WTC11 (cell line): ENCODE data around the gene TMEM260. TPM values are rescaled to one million over a fixed set of nuclear protein-coding genes. Genes with fewer than 3 reads are reported as not detected.

Experiments
- CBFB ChIP-seq: sonication (generic); formaldehyde crosslinking; IDR thresholded peaks from 2 replicates; pipeline ENCODE4 v1.8.1; 2022; ENCODE audit warnings: mild to moderate bottlenecking, low read depth, missing genetic modification reagents
- CDX4 ChIP-seq: fragments of 250-450 bp; sonication (Bioruptor Pico); IDR thresholded peaks from 2 replicates; pipeline ENCODE4 v1.9.0; 2021; ENCODE audit warnings: moderate library complexity, mild to moderate bottlenecking, inconsistent platforms, borderline replicate concordance
- CREM ChIP-seq: sonication (generic); formaldehyde crosslinking; IDR thresholded peaks from 2 replicates; pipeline ENCODE4 v1.8.1; 2022; ENCODE audit warnings: mild to moderate bottlenecking, missing genetic modification reagents, moderate library complexity
- ERG ChIP-seq: fragments of 250-450 bp; sonication (Bioruptor Pico); IDR thresholded peaks from 2 replicates; pipeline ENCODE4 v1.8.0; 2021; ENCODE audit warnings: mild to moderate bottlenecking
- FOXJ3 ChIP-seq: sonication (generic); formaldehyde crosslinking; IDR thresholded peaks from 2 replicates; pipeline ENCODE4 v1.9.0; 2021; ENCODE audit warnings: missing genetic modification reagents, mild to moderate bottlenecking, borderline replicate concordance
- KAT7 ChIP-seq: sonication (generic); formaldehyde crosslinking; IDR thresholded peaks from 2 replicates; pipeline ENCODE4 v1.8.1; 2023; ENCODE audit warnings: missing genetic modification reagents, mild to moderate bottlenecking, borderline replicate concordance
- MXD4 ChIP-seq: fragments of 250-450 bp; sonication (Bioruptor Pico); IDR thresholded peaks from 2 replicates; pipeline ENCODE4 v1.8.0; 2021; ENCODE audit warnings: mild to moderate bottlenecking, moderate library complexity, borderline replicate concordance
- NR3C1 ChIP-seq: sonication (generic); formaldehyde crosslinking; conservative IDR thresholded peaks from 2 replicates; pipeline ENCODE4 v1.8.1; 2023; ENCODE audit warnings: low read depth, mild to moderate bottlenecking, missing genetic modification reagents
- PREB ChIP-seq: sonication (generic); formaldehyde crosslinking; IDR thresholded peaks from 2 replicates; pipeline ENCODE4 v1.8.1; 2022; ENCODE audit warnings: mild to moderate bottlenecking, missing genetic modification reagents, moderate library complexity, borderline replicate concordance
- SMAD3 ChIP-seq: sonication (generic); formaldehyde crosslinking; IDR thresholded peaks from 2 replicates; pipeline ENCODE4 v1.8.0; 2022; ENCODE audit warnings: missing genetic modification reagents, mild to moderate bottlenecking, borderline replicate concordance
- STAT6 ChIP-seq: sonication (generic); formaldehyde crosslinking; conservative IDR thresholded peaks from 2 replicates; pipeline ENCODE4 v1.8.1; 2023; ENCODE audit warnings: mild to moderate bottlenecking, low read depth, missing genetic modification reagents, moderate library complexity
- TCF7 ChIP-seq: sonication (generic); formaldehyde crosslinking; IDR thresholded peaks from 2 replicates; pipeline ENCODE4 v1.8.0; 2022; ENCODE audit warnings: mild to moderate bottlenecking, low read depth, missing genetic modification reagents, moderate library complexity
- TEAD4 ChIP-seq: sonication (generic); formaldehyde crosslinking; IDR thresholded peaks from 2 replicates; pipeline ENCODE4 v1.8.0; 2022; ENCODE audit warnings: mild to moderate bottlenecking, missing genetic modification reagents
- TP53 ChIP-seq: sonication (generic); formaldehyde crosslinking; IDR thresholded peaks from 2 replicates; pipeline ENCODE4 v1.8.1; 2023; ENCODE audit warnings: mild to moderate bottlenecking, missing genetic modification reagents
- ZBTB21 ChIP-seq: sonication (generic); formaldehyde crosslinking; IDR thresholded peaks from 2 replicates; pipeline ENCODE4 v1.8.1; 2023; ENCODE audit warnings: mild to moderate bottlenecking, missing genetic modification reagents, borderline replicate concordance
- ZBTB43 ChIP-seq: sonication (generic); formaldehyde crosslinking; IDR thresholded peaks from 2 replicates; pipeline ENCODE4 v1.8.1; 2023; ENCODE audit warnings: mild to moderate bottlenecking, missing genetic modification reagents
- ZNF138 ChIP-seq: sonication (generic); formaldehyde crosslinking; conservative IDR thresholded peaks from 2 replicates; pipeline ENCODE4 v1.8.1; 2022; ENCODE audit warnings: mild to moderate bottlenecking, moderate library complexity, missing genetic modification reagents
- ZNF232 ChIP-seq: sonication (generic); formaldehyde crosslinking; IDR thresholded peaks from 2 replicates; pipeline ENCODE4 v1.8.0; 2022; ENCODE audit warnings: mild to moderate bottlenecking, missing genetic modification reagents
- ZNF423 ChIP-seq: fragments of 250-450 bp; sonication (Bioruptor Pico); IDR thresholded peaks from 2 replicates; pipeline ENCODE4 v2.1.2; 2022; ENCODE audit warnings: mild to moderate bottlenecking, moderate library complexity
- ZNF512 ChIP-seq: sonication (generic); formaldehyde crosslinking; IDR thresholded peaks from 2 replicates; pipeline ENCODE4 v1.8.1; 2022; ENCODE audit warnings: missing genetic modification reagents, borderline replicate concordance
- ZNF532 ChIP-seq: fragments of 250-450 bp; sonication (Bioruptor Pico); IDR thresholded peaks from 2 replicates; pipeline ENCODE4 v1.9.0; 2021; ENCODE audit warnings: mild to moderate bottlenecking, borderline replicate concordance
- total RNA-seq: library from RNA; stranded (reverse); gene quantifications from 3 replicates; pipeline ENCODE4 v1.2.3, GENCODE V29; 2021
- TF ChIP-seq, protein P1 (sequence below): sonication (generic); formaldehyde crosslinking; IDR thresholded peaks from 2 replicates; pipeline ENCODE4 v1.8.0; 2022; ENCODE audit warnings: mild to moderate bottlenecking, missing genetic modification reagents
- TF ChIP-seq, protein P2 (sequence below): sonication (generic); formaldehyde crosslinking; IDR thresholded peaks from 2 replicates; pipeline ENCODE4 v1.8.1; 2023; ENCODE audit warnings: mild to moderate bottlenecking, missing genetic modification reagents, moderate library complexity

The TMEM260 gene
- total RNA-seq, 1 experiment from 2014 or later, result 17.9 TPM

GRCh38 chr14:56579345-56580220 is at the start of gene TMEM260 (continued):
- TF ChIP-seq STAT6 (CRISPR knock-in tag) (no peak; the same call in 1 of the 2 replicates), CDX4 (CRISPR knock-in tag) (no peak), TCF7 (CRISPR knock-in tag) (no peak), TEAD4 (CRISPR knock-in tag) (no peak), ERG (CRISPR knock-in tag) (no peak), ZNF512 (CRISPR knock-in tag) (no peak), NR3C1 (CRISPR knock-in tag) (no peak), MXD4 (no peak), ZBTB43 (no peak), KAT7 (CRISPR knock-in tag) (no peak), ZNF423 (CRISPR knock-in tag) (no peak), ZBTB21 (CRISPR knock-in tag) (no peak), ZNF232 (CRISPR knock-in tag) (peak; percentile 73; the same call in 1 of the 2 replicates), PREB (CRISPR knock-in tag) (no peak), ZNF532 (CRISPR knock-in tag) (no peak), SMAD3 (CRISPR knock-in tag) (no peak), ZNF138 (CRISPR knock-in tag) (no peak), TP53 (CRISPR knock-in tag) (no peak), CREM (CRISPR knock-in tag) (no peak; the same call in 1 of the 2 replicates), CBFB (CRISPR knock-in tag) (peak; percentile 91; the same call in 1 of the 2 replicates), FOXJ3 (no peak)
- TF ChIP-seq, protein P1, sequence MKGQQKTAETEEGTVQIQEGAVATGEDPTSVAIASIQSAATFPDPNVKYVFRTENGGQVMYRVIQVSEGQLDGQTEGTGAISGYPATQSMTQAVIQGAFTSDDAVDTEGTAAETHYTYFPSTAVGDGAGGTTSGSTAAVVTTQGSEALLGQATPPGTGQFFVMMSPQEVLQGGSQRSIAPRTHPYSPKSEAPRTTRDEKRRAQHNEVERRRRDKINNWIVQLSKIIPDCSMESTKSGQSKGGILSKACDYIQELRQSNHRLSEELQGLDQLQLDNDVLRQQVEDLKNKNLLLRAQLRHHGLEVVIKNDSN (CRISPR knock-in tag), result no peak
- TF ChIP-seq, protein P2, sequence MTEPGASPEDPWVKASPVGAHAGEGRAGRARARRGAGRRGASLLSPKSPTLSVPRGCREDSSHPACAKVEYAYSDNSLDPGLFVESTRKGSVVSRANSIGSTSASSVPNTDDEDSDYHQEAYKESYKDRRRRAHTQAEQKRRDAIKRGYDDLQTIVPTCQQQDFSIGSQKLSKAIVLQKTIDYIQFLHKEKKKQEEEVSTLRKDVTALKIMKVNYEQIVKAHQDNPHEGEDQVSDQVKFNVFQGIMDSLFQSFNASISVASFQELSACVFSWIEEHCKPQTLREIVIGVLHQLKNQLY (CRISPR knock-in tag), result no peak
